Measurements from ENCODE around the gene USP5. TPM values are rescaled to one million over a fixed set of nuclear protein-coding genes. Genes with fewer than 3 reads are reported as not detected.

Gene USP5
- total RNA-seq, 1 experiment from 2014 or later = 107 TPM

DNA sequence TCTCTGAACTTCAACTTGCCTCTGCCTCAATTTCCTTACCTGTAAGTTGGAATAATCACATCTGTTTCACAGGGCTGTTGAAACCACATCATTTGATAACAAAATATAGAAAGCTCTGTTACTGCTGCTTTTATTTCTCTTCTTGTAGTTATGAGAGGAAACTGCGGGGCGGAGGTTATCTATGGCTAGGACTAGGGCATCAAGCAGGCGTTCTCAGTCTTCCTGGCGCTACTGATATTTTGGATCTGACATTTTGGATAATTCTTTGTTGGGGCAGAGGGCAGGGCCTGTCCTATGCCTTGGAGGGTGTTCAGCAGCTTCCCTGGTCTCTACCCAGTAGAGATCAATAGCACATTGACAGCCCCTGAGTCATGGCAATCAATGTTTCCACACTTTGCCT lies 19.8 kb upstream of the USP5 start:
- no peaks in the 10 kb centered on the region for H4K20me1 ChIP-seq (ENCODE audit: low read length)
- POLR2A ChIA-PET (ENCODE audit: unreplicated experiment) = interaction anchor here (0.5 kb wide), 1 partner anchor 65 kb away, joined by 4 read pairs; no protein-coding TSS in a partner anchor

DNA sequence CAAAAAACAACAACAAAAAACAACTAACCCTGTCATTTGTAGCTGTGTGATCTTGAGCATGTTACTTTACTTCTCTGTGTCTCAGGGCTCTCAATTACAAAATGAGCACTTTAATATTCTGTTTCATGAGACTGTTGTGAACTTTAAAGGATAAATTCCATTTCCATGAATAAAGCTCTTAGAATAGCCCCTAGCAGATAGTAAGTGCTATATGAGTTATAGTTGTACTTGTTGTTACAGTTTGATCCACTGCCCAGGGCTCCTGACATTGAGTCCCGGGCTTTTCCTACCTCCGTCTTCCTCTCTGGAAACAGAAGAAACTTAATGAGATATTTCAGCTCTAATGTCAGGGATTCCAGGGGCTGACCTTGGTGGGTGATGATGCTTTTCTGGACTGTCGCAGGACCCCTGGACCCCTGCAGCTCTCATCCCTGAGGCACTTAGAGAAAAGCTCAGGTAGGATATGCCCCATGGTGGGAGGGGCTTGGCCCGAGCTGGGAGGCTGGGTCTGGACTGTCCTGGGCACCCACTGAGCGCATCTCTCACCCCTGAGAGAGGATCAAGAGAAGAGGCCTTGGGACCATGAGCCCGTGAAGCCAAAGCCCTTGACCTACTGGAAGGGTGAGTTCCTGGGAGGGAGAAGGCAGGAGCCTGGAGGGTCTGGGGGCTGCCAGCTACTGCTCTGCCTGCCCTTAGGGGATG lies 18.6 kb upstream of the USP5 start:
- DNase-seq (no peak), ATAC-seq (no peak)
- Histone ChIP-seq H3K4me1 (ENCODE audit: insufficient read depth, low read length) (no peaks in the 10 kb centered on the region), H3K9me2 (replicated peaks; ENCODE audit: low read length) (no peaks in the 10 kb centered on the region), H3K4me2 (ENCODE audit: low read length) (no peak overlapping the region), H3K36me3 (ENCODE audit: low read depth, low read length) (no peaks in the 10 kb centered on the region), H3K27ac (ENCODE audit: low read length) (no peak overlapping the region), H3F3A (ENCODE audit: low read length, unreplicated experiment) (no peaks in the 10 kb centered on the region), H4K20me1 (ENCODE audit: low read length) (no peaks in the 10 kb centered on the region), H3K79me2 (ENCODE audit: low read length) (no peaks in the 10 kb centered on the region), H3K4me3 (ENCODE audit: low read length) (no peak overlapping the region), H3K27me3 (ENCODE audit: low read length) (no peaks in the 10 kb centered on the region), H2AFZ (ENCODE audit: low read length) (no peak overlapping the region), H3K9me3 (ENCODE audit: low read length) (no peaks in the 10 kb centered on the region), H3K9ac (ENCODE audit: low read length) (no peak overlapping the region)
- TF ChIP-seq EZH2phosphoT487 (IDR thresholded peaks at IDR 0.05; ENCODE audit: borderline replicate concordance, low read length) (no peak), EZH2 (IDR thresholded peaks at IDR 0.05; ENCODE audit: low read length, unreplicated experiment) (no peak)
- TF ChIP-seq, protein P1, sequence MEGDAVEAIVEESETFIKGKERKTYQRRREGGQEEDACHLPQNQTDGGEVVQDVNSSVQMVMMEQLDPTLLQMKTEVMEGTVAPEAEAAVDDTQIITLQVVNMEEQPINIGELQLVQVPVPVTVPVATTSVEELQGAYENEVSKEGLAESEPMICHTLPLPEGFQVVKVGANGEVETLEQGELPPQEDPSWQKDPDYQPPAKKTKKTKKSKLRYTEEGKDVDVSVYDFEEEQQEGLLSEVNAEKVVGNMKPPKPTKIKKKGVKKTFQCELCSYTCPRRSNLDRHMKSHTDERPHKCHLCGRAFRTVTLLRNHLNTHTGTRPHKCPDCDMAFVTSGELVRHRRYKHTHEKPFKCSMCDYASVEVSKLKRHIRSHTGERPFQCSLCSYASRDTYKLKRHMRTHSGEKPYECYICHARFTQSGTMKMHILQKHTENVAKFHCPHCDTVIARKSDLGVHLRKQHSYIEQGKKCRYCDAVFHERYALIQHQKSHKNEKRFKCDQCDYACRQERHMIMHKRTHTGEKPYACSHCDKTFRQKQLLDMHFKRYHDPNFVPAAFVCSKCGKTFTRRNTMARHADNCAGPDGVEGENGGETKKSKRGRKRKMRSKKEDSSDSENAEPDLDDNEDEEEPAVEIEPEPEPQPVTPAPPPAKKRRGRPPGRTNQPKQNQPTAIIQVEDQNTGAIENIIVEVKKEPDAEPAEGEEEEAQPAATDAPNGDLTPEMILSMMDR (conservative IDR thresholded peaks at IDR 0.05; ENCODE audit: low read depth, low read length) = no peak
- no TSS peak for BruUV-seq (replicated peaks)
- intact Hi-C loops (cut with micrococcal nuclease) = no loop called here
- CTCF ChIA-PET = no interaction called here
- POLR2A ChIA-PET (ENCODE audit: unreplicated experiment) = interaction anchor here (0.7 kb wide), 1 partner anchor 19 kb away, joined by 3 read pairs; the partner anchor contains the start of gene USP5

More for the DNA sequence above, 19.8 kb upstream of the USP5 start:
- no peaks in the 10 kb centered on the region for H3F3A ChIP-seq (ENCODE audit: low read length, unreplicated experiment)
- ATAC-seq = no peak
- CTCF ChIA-PET = no interaction called here
- no TSS peak for BruUV-seq (replicated peaks)
- DNase-seq = no peak
- intact Hi-C loops (cut with micrococcal nuclease) = no loop called here
- H3K36me3 ChIP-seq (ENCODE audit: low read depth, low read length) = no peaks in the 10 kb centered on the region
- H3K9ac ChIP-seq (ENCODE audit: low read length) = no peak overlapping the region
- H2AFZ ChIP-seq (ENCODE audit: low read length) = no peak overlapping the region
- H3K4me1 ChIP-seq (ENCODE audit: insufficient read depth, low read length) = peaks cover 5% of the 10 kb centered on the region; the same call in 1 of the 2 replicates
- no peaks in the 10 kb centered on the region for H3K9me2 ChIP-seq (replicated peaks; ENCODE audit: low read length)
- H3K4me2 ChIP-seq (ENCODE audit: low read length) = no peak overlapping the region
- no peak overlapping the region for H3K4me3 ChIP-seq (ENCODE audit: low read length)
- no peaks in the 10 kb centered on the region for H3K79me2 ChIP-seq (ENCODE audit: low read length)
- TF ChIP-seq EZH2phosphoT487 (IDR thresholded peaks at IDR 0.05; ENCODE audit: borderline replicate concordance, low read length) (no peak), EZH2 (IDR thresholded peaks at IDR 0.05; ENCODE audit: low read length, unreplicated experiment) (no peak)
- TF ChIP-seq, protein P1 (conservative IDR thresholded peaks at IDR 0.05; ENCODE audit: low read depth, low read length) = no peak
- no peaks in the 10 kb centered on the region for H3K27me3 ChIP-seq (ENCODE audit: low read length)
- no peak overlapping the region for H3K27ac ChIP-seq (ENCODE audit: low read length)
- no peaks in the 10 kb centered on the region for H3K9me3 ChIP-seq (ENCODE audit: low read length)

- ATAC-seq (no peak), DNase-seq (no peak)
- H3K27me3 ChIP-seq (ENCODE audit: low read length) = no peaks in the 10 kb centered on the region
- H2AFZ ChIP-seq (ENCODE audit: low read length) = no peak overlapping the region
- TF ChIP-seq EZH2 (IDR thresholded peaks at IDR 0.05; ENCODE audit: low read length, unreplicated experiment) (no peak), EZH2phosphoT487 (IDR thresholded peaks at IDR 0.05; ENCODE audit: borderline replicate concordance, low read length) (no peak)
- TF ChIP-seq, protein P1 (conservative IDR thresholded peaks at IDR 0.05; ENCODE audit: low read depth, low read length) = no peak
- intact Hi-C loops (cut with micrococcal nuclease) = no loop called here
- no peaks in the 10 kb centered on the region for H3K79me2 ChIP-seq (ENCODE audit: low read length)
- POLR2A ChIA-PET (ENCODE audit: unreplicated experiment) = interaction anchor here (0.7 kb wide), 1 partner anchor 18 kb away, joined by 3 read pairs; the partner anchor contains the start of gene USP5
- H3K9me2 ChIP-seq (replicated peaks; ENCODE audit: low read length) = no peaks in the 10 kb centered on the region
- no peaks in the 10 kb centered on the region for H3F3A ChIP-seq (ENCODE audit: low read length, unreplicated experiment)
- H3K36me3 ChIP-seq (ENCODE audit: low read depth, low read length) = no peaks in the 10 kb centered on the region
- H3K9me3 ChIP-seq (ENCODE audit: low read length) = no peaks in the 10 kb centered on the region
- no peaks in the 10 kb centered on the region for H3K4me1 ChIP-seq (ENCODE audit: insufficient read depth, low read length)
- H3K4me3 ChIP-seq (ENCODE audit: low read length) = no peak overlapping the region
- H3K9ac ChIP-seq (ENCODE audit: low read length) = no peak overlapping the region
- CTCF ChIA-PET = interaction anchor here (0.6 kb wide), 1 partner anchor 111 kb away, joined by 4 read pairs; the partner anchor contains the start of gene COPS7A
- H3K27ac ChIP-seq (ENCODE audit: low read length) = no peak overlapping the region
- H3K4me2 ChIP-seq (ENCODE audit: low read length) = no peak overlapping the region
- H4K20me1 ChIP-seq (ENCODE audit: low read length) = no peaks in the 10 kb centered on the region
- no TSS peak for BruUV-seq (replicated peaks)
Measured at GRCh38 chr12:6834254-6834653, 17.7 kb upstream of the USP5 start.

Data from PC-3 (cell line).